Kidney (tissue), 14 donors: ENCODE data around the gene ARL4D. TPM values are rescaled to one million over a fixed set of nuclear protein-coding genes. Genes with fewer than 3 reads are reported as not detected.

ENCODE experiments used
- DNase-seq, 5 donors: peaks; one replicate each; pipeline ENCODE4 v3.0.0-alpha.2; 2013 to 2020
- FAIRE-seq: peaks from 2 replicates; lab custom pipeline; 2012; peaks lifted over from hg19 to GRCh38; lab: Jason Lieb, UNC
- H3K27ac ChIP-seq, 2 donors: one replicate each; pipeline ENCODE4 v1.7.0; 2013; ENCODE audit warnings: low read depth in 2 of 2, low read length in 2 of 2, inconsistent platforms in 1 of 2
- H3K27me3 ChIP-seq: one replicate; pipeline ENCODE4 v1.7.1; 2013; ENCODE audit warnings: low read length, inconsistent platforms; ENCODE audit not compliant: control insufficient read depth, insufficient read depth
- H3K36me3 ChIP-seq, 3 donors: one replicate each; pipeline versions ENCODE4 v1.7.0 to v1.7.1; 2013; ENCODE audit warnings: low read length in 3 of 3, control low read depth in 1 of 3, inconsistent platforms in 1 of 3; ENCODE audit not compliant: insufficient read depth in 3 of 3, control insufficient read depth in 2 of 3
- H3K4me1 ChIP-seq, 3 donors: one replicate each; pipeline versions ENCODE4 v1.7.0 to v1.7.1; 2013; ENCODE audit warnings: low read length in 3 of 3, inconsistent platforms in 1 of 3, low read depth in 1 of 3; ENCODE audit not compliant: control insufficient read depth in 2 of 3, insufficient read depth in 2 of 3
- H3K4me3 ChIP-seq, 3 donors: one replicate each; pipeline versions ENCODE4 v1.7.0 to v1.8.1; 2013; ENCODE audit warnings: low read length in 3 of 3, control low read depth in 1 of 3, inconsistent platforms in 1 of 3
- H3K9ac ChIP-seq, 3 donors: one replicate each; pipeline versions ENCODE4 v1.7.0 to v1.7.1; 2013; ENCODE audit warnings: low read length in 3 of 3, control low read depth in 1 of 3, inconsistent platforms in 1 of 3
- H3K9me3 ChIP-seq, 3 donors: one replicate each; pipeline versions ENCODE4 v1.7.0 to v1.7.1; 2013; ENCODE audit warnings: low read length in 3 of 3, control low read depth in 1 of 3, inconsistent platforms in 1 of 3; ENCODE audit not compliant: control insufficient read depth in 2 of 3, insufficient read depth in 1 of 3
- CTCF ChIP-seq: IDR thresholded peaks from 3 replicates; pipeline ENCODE4 v1.5.1; 2012; ENCODE audit warnings: mild to moderate bottlenecking, moderate library complexity, borderline replicate concordance; ENCODE audit not compliant: insufficient read depth; ENCODE audit errors: extremely low read depth
- intact Hi-C: fragments of 100-400 bp; cut with DNase I; formaldehyde crosslinking; loops from one replicate; pipeline ENCODE4 v1.11.1; 2022
- polyA plus RNA-seq: library from polyadenylated mRNA; stranded (reverse); fragments of 350-450 nt; fragmentation: Illumina TruSeq; extraction: RNeasy Lipid Tissue Mini Kit (QIAGEN cat#74804); gene quantifications from one replicate; pipeline ENCODE4 v1.2.3, GENCODE V29; 2014; ENCODE audit warnings: low read depth, low replicate concordance; ENCODE audit not compliant: insufficient read depth
- total RNA-seq: library from RNA; stranded (reverse); fragmentation: NEBNext Ultra II Directional; extraction: Animal tissue kit (Norgen Biotek cat#: 25700); gene quantifications from one replicate; pipeline ENCODE4 v1.2.1, GENCODE V29; 2021
- donor health status: control.
- donor health status: control.
- donor health status: control.
- donor health status: control.
- donor health status: control.
- donor health status: DM: yes; HTN: yes; CAD: no.
- donor health status: Normal renal cell carcinoma (clear cell type).

ARL4D gene
- total and polyA plus RNA-seq, 2 donors from 2014 or later = 48.8 to 81.2 TPM

GRCh38 chr17:43431714-43432523, 33.1 kb downstream of the ARL4D start:
- Histone ChIP-seq H3K9me3 (no peaks in the 10 kb centered on the region), H3K27ac (peak overlapping the region in 1 of 2 donors; percentile 53), H3K36me3 (no peaks in the 10 kb centered on the region), H3K27me3 (no peaks in the 10 kb centered on the region), H3K4me1 (peaks cover 0 to 6% (median 4%) of the 10 kb centered on the region in 3 donors), H3K9ac (no peak overlapping the region), H3K4me3 (no peak overlapping the region)
- intact Hi-C loops = no loop called here
- DNase-seq (peak in 2 of 5 donors; percentile 4 to 40), FAIRE-seq (no peak)
- TF ChIP-seq CTCF = no peak

- intact Hi-C loops = no loop called here
- Histone ChIP-seq H3K9me3 (no peaks in the 10 kb centered on the region), H3K27ac (no peak overlapping the region), H3K4me1 (peaks cover 0 to 6% (median 4%) of the 10 kb centered on the region in 3 donors), H3K36me3 (no peaks in the 10 kb centered on the region), H3K9ac (no peak overlapping the region), H3K27me3 (no peaks in the 10 kb centered on the region), H3K4me3 (no peak overlapping the region)
- TF ChIP-seq CTCF = no peak
- DNase-seq (no peak), FAIRE-seq (no peak)
Measured at GRCh38 chr17:43434902-43435319, 36.1 kb downstream of the ARL4D start.

GRCh38 chr17:43437756-43438155, 39.0 kb downstream of the ARL4D start:
- intact Hi-C loops = no loop called here
- Histone ChIP-seq H3K36me3 (no peaks in the 10 kb centered on the region), H3K27ac (no peak overlapping the region), H3K9me3 (no peaks in the 10 kb centered on the region), H3K4me1 (peaks cover 0 to 2% (median 0%) of the 10 kb centered on the region in 3 donors), H3K4me3 (no peak overlapping the region), H3K27me3 (no peaks in the 10 kb centered on the region), H3K9ac (no peak overlapping the region)
- TF ChIP-seq CTCF = no peak
- DNase-seq (no peak), FAIRE-seq (no peak)
